ENCODE data around the gene BEND6.
"Not testable (repeated sequence)": the region's sequence is repeated elsewhere in the genome, so short reads cannot be mapped to it uniquely, and the experiment has no call there.

The BEND6 gene

DNA sequence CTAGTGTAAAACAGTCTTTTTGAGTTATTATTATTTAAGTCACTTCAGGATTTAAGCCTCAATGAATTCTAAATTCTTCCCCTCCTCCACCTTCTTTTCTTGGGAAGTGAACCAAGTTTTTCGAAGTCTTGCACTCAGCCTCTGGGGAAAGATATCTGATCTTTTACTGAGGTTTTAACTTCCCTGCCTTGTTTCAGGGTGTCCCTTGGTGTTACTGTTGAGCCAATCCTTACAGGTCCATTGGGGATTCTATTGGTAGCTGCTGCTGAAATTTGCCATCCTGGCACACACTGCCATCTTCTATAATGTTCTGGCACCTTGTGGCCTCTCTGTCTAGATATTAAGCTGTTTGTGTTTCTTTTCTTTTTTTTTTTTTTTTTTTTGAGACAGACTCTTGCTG is 31.7 kb downstream of the BEND6 start:
- DNase-seq, result no peak

- DNase-seq, result no peak
These were observed 33.2 kb downstream of the BEND6 start for GRCh38 chr6:56988145-56988544.

DNA sequence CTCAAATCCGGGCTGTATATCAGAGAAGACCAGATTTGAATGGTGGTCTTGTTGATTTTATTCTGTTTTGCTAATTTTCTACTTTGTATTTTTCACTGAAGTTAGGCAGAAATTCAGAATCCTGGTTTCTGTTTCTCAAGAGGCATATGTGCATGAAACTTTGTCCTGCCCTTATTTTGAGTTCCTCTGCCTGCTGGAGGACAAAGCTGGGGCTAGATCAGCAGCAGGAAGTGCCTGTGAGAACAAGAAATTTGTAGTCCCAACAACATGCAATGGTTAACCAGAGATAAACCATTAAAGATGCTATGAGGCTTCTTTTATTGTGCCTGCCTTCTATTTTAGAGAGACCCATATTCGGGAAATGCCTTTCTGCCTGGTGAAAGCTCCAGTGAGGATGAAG is 37.1 kb downstream of the BEND6 start:
- no peak for DNase-seq

DNA sequence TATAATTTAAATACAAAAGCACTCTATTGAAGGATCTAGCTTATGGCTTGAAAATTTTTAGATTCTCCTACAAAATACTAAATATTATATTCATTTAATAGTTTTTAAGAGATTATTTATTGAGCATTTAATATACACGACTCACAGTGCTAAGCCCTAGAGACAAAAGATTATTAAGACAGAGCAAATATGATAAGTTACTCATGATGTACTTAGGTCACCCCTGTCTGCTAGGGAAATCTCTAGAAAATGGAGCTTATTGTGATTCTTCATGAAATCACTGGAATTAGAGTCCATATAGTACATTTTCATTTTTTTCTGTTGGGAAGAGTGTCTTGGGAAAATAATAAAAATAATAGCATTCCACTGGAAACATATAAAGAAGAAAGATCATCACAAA is 37.8 kb downstream of the BEND6 start:
- DNase-seq, result no peak

DNA sequence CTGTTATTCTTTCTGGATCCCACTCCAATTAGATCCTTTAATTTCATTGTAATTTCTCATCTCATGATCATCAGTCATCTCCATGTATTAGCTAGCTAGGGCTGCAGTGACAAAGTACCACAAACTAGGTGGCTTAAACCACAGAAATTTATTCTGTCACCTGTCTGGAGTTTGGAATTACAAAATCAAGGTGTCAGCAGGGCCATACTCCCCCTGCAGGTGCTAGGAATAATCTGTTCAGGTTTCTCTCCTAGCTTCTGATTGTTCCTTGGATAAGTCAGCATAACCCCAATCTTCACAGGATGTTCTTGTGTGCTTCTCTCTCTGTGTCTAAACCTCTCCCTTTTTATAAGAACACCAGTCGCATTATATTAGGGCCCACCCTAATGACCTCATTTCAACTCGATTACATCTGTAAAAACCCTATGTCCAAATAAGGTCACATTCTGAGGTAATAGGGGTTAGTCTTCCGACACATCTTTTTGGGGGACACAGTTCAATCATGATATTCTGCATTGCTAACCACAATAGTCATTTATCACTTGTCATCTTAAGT is 40.5 kb downstream of the BEND6 start:
- DNase-seq, result no peak

GRCh38 chr6:56996401-56996800 is 41.5 kb downstream of the BEND6 start:
- no peak for DNase-seq

GRCh38 chr6:56999049-56999448 is 44.1 kb downstream of the BEND6 start:
- DNase-seq, result no peak

DNA sequence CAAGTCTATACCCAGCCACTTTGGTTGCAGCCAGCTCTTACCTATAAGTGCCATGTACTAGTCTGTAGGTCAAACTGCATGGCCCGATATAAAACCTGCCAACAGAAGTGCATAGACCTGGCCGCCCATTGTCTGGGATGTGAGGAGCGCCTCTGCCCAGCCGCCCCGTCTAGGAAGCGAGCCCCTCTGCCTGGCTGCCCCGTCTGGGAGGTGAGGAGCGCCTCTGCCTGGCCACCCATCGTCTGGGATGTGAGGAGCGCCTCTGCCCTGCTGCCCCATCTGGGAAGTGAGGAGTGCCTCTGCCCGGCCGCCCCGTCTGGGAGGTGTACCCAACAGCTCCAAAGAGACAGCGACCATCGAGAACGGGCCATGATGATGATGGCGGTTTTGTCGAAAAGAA is 44.8 kb downstream of the BEND6 start:
- not testable (repeated sequence) for DNase-seq

DNA sequence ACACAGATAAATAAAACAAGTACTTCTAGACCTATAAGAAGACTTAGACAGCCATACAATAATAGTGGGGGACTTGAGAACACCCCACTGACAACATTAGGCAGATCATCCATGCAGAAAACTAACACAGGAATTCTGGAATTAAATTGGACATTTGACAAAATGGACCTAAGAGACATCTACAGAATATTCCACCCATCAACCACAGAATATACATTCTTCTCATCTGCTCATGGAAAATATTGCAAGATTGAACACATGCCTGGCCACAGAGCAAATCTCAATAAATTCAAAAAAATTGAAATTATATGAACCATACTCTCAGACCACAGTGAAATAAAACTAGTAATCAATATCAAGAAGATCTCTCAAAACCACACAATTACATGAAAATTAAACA is 47.3 kb downstream of the BEND6 start:
- no peak for DNase-seq

DNA sequence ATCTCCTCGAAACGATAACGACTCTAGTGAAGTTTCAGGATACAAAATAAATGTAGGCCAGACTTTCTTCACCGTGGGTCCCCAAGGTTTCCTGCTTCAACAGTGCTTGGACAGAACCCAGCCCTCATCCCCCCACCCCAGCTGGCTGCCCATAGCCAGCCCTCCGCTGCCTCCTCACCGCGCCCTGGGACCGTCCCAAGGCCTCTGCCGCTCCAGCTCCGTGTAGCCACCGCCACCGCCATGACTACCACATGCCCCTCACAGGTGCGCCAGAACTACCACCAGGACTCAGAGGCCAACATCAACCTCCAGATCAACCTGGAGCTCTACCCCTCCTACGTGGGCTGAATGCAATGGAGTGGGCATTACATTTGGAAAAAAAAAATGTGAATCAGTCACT is 49.4 kb downstream of the BEND6 start:
- DNase-seq, result no peak

DNA sequence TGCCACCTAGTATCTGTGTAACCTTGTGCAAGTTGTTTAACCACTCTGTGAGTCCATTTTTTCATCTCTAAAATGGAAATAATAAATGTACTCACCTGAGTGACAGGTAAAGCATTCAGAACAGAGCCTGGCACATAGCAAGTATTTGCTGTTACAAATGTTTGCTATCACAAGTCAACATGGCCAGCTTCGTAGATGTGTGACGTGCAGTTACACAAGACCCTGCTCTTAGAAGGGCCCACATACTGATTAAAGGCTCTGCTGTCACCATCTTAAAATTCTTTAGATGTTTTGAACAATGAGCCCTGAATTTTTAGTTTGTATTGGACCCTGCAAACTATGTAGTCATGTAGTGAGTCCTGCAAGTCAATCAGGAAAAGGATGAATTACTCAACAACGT is 51.2 kb downstream of the BEND6 start:
- no peak for DNase-seq

- not testable (repeated sequence) for DNase-seq
These were observed 53.2 kb downstream of the BEND6 start for GRCh38 chr6:57008069-57008468.

- DNase-seq, result peak; percentile 94
These were observed 58.6 kb downstream of the BEND6 start for GRCh38 chr6:57013521-57013926.

DNA sequence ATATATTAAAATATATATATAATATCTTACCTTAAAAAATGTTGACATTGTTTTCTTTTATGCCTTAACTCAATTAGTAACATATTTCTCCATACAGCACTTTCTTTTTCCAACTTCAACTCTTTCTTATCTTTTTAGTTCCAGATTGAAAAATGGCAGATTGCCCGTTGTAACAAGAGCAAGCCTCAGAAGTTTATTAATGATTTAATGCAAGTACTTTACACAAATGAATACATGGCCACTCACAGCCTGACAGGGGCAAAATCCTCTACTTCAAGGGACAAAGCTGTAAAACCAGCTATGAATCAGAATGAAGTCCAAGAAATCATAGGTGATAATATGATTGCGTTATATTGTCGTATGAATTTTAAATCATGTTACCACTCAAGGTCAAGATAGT is 62.2 kb downstream of the BEND6 start:
- no peak for DNase-seq

DNA sequence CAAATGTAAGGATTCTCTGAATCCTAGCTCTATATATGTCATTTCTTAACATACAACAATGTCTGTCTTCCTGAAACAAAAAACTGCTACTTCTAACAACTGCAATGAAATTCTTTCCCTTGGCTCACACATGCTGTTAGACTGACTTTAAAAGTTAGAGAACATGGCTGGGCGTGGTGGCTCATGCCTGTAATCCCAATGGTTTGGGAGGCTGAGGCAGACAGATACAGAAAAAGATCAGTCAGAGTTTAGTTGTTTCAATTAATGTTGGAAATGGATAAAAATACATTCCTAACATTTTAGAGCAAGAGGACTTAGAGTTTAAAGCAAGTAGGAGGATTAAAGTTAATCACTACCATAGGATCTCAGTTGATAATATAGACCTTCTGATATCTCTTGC is 62.9 kb downstream of the BEND6 start:
- DNase-seq, result no peak

- no peak for DNase-seq
These were observed 64.5 kb downstream of the BEND6 start for GRCh38 chr6:57019434-57019833.

DNA sequence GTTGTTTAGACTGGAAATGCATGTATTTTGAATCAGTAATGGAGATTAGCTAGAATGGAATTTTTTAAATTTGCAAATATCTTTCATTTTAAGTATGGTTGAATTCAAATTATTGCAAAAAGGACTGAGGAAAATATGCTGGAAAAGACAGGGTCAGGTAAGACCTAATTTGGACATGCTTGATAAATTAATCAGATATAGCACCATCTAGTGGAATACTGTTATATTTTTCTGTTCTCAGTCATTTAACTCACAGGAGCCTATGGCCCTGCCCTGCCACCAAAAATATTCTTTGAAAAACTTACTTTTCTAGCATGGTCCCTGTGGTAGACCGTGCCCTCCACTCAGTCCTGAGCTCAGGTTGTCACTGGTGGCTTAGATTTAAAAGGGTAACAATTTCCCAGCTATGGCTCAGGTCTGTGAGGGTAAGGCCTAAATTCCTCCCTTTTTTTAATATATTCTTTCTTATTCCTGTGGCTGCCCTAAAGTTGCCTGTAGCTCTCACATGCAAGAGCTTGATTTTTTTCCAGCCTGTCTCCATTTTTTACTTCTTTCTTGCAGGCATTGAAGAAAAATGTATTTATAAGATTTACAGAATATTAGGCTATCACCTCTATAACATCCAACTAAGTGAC is 66.3 kb downstream of the BEND6 start:
- peak; percentile 53 for DNase-seq

GRCh38 chr6:57024321-57024720 is 69.4 kb downstream of the BEND6 start:
- DNase-seq, result no peak

- DNase-seq, result no peak
These were observed 69.9 kb downstream of the BEND6 start for GRCh38 chr6:57024775-57025174.

DNA sequence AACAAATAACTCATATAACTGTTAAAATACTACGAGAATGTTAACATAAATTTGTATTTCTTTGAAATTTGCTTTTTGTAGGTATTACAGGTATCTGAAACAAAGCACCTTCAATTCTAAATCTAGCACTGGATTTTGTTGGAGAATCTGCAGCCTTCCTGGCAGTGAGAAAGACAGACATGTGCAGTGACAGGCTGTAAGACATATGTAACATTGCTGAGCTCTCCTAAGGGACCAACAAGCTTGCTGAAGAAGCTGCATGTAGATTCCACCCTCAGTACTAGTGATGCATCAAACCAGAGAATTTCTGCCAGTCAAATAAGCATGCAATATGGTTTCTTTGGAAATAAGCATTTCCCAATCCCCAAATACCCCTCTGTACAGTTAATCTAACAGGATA is 71.1 kb downstream of the BEND6 start:
- DNase-seq, result no peak

DNA sequence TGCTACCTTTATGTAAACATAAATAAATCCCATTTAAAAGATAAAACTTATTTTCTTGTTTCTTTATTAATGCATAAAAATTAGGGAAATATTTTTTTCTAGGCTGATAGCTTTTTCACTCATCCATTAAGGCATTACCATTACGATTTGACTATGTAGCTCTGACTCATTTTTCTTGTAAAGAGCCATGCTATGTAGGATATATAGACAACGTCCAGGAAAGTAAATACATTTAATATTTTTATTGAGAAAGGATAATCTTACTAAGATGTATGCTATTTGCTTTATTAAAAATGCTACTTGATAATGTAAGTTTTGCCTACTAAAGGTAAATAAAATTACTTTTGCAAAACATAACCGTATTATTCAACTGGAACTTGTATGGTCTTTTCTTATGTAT is 72.4 kb downstream of the BEND6 start:
- no peak for DNase-seq

DNA sequence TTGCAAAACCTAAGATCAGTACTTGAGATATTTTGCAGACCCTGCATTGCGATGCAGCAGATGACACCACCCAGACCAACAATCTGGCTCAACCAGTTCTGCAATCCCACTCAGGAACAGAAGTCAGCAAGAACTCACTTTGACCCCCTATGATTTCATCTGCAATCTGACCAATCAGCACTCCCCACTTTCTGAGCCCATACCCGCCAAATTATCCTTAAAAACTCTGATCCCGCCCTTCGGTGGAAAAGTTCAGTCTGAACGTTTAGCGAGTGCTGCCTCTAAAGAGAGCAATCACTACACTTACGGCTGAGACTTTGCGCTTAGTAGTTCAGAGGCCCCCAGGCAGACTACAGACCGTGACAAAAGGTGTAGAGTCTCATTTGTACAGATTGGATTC is 74.3 kb downstream of the BEND6 start:
- DNase-seq, result no peak

DNA sequence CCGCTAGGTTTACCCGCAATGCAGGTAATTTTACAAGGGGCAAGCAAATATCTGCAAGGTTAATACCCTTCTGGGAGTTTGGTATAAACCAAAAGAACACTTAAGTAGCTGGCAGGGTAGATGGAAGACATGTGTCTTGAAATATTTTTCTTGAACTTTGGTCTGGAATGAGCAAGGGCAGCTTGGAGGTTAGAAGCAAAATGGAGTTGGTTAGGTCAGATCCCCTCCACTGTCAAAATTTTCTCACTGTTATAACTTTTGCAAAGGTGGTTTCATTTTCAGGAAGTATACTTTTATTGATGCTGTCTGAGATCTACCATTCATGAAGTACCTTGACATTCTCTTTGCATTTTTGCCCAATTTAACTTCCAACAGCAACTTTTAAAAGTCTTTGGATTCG is 78.3 kb downstream of the BEND6 start:
- no peak for DNase-seq

- no peak for DNase-seq
These were observed 80.6 kb downstream of the BEND6 start for GRCh38 chr6:57035549-57035948.

DNA sequence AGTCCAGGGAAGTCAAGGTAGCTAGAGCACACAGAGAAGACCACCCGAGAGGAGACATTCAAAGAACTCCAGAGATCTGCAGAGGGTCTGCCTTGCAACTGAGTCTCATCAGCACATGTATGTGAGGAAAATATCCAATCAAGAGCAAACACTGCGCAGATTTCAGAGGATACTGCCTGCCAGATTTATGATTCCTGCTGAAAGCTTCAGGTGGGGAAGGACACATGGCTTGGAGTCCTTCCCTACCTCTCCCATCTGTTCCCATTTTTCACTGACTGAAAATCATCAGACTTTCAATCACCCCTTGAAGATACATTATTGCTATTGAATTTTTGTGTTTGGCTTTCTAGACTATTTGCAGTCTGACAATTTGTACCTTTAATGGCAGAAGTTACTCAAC is 84.0 kb downstream of the BEND6 start:
- DNase-seq, result no peak
